ENCODE measurements around the gene OLFML2A.

GRCh38 chr9:124795881-124796431, 19.0 kb downstream of the OLFML2A start:
- TF ChIP-seq ELF4 (IDR thresholded peaks at IDR 0.05), result no peak
- TF ChIP-seq FOXM1 (IDR thresholded peaks at IDR 0.05; ENCODE audit: borderline replicate concordance), result no peak
- TF ChIP-seq CTBP1 (IDR thresholded peaks at IDR 0.05; ENCODE audit: borderline replicate concordance), result no peak
- no peak for TF ChIP-seq FOXA1 (IDR thresholded peaks at IDR 0.05)
- no peak for TF ChIP-seq PKNOX1 (IDR thresholded peaks at IDR 0.05)
- no peak for TF ChIP-seq HDGF (IDR thresholded peaks at IDR 0.05; ENCODE audit: borderline replicate concordance)
- TF ChIP-seq FOXK2 (IDR thresholded peaks at IDR 0.05), result no peak
- TF ChIP-seq BHLHE40 (IDR thresholded peaks at IDR 0.05; ENCODE audit: borderline replicate concordance), result no peak
- no peak for TF ChIP-seq NFRKB (IDR thresholded peaks at IDR 0.05)

Measured in HEK293T (cell line).